ENCODE results near the gene RALGPS2.

GRCh38 chr1:178818416-178818815, 93.4 kb downstream of the RALGPS2 start:
- TF ChIP-seq ZNF644 (tag; IDR thresholded peaks at IDR 0.05; ENCODE audit: low read depth) (no peak), ZMIZ1 (IDR thresholded peaks at IDR 0.05; ENCODE audit: low read depth in 2 of 2, low read length in 2 of 2) (no peak), RFX7 (CRISPR knock-in tag; IDR thresholded peaks at IDR 0.05) (no peak)
